Esophagus squamous epithelium (tissue), 5 donors: Measurements from ENCODE around the gene TMEM266. TPM values are rescaled to one million over a fixed set of nuclear protein-coding genes. Genes with fewer than 3 reads are reported as not detected.

ENCODE experiments used
- DNase-seq: peaks from one replicate; lab custom pipeline; 2025; lab: John Stamatoyannopoulos, UW
- H3K27ac ChIP-seq, 4 donors: fragments of 200-600 bp; sonication (generic); one replicate each; pipeline ENCODE4 v1.5.1; 2016 to 2019; ENCODE audit warnings: mild to moderate bottlenecking in 1 of 4
- H3K27me3 ChIP-seq, 4 donors: fragments of 200-600 bp; sonication (generic); 1 replicate in 3 of 4; 2 replicates in 1 of 4; pipeline versions ENCODE4 v1.5.1 to v1.6.0; 2017 to 2021; ENCODE audit warnings: antibody characterized with exemption in 1 of 4
- H3K36me3 ChIP-seq, 3 donors: fragments of 200-600 bp; sonication (generic); one replicate each; pipeline ENCODE4 v1.5.1; 2016 to 2019
- H3K4me1 ChIP-seq, 3 donors: fragments of 200-600 bp; sonication (generic); one replicate each; pipeline ENCODE4 v1.5.1; 2017 to 2019
- H3K4me3 ChIP-seq, 4 donors: fragments of 200-600 bp; sonication (generic); 1 replicate in 3 of 4; 2 replicates in 1 of 4; pipeline ENCODE4 v1.5.1; 2016 to 2019; ENCODE audit warnings: mild to moderate bottlenecking in 2 of 4, moderate library complexity in 1 of 4
- H3K9me3 ChIP-seq, 3 donors: fragments of 200-600 bp; sonication (generic); one replicate each; pipeline ENCODE4 v1.5.1; 2016 to 2019
- CTCF ChIP-seq, 6 experiments: fragments of 450-650 bp in 4 of 6; fragments of 200-600 bp in 2 of 6; sonication (generic) in 2 of 6; IDR thresholded peaks; one replicate each; pipeline ENCODE4 v1.5.1; 2016 to 2019; ENCODE audit warnings: antibody characterized with exemption in 6 of 6, mild to moderate bottlenecking in 4 of 6, moderate library complexity in 4 of 6
- POLR2A ChIP-seq, 4 donors: fragments of 450-650 bp; IDR thresholded peaks; one replicate each; pipeline ENCODE4 v1.6.1; 2017; ENCODE audit warnings: antibody characterized with exemption in 4 of 4, mild to moderate bottlenecking in 4 of 4, moderate library complexity in 3 of 4
- WGBS, 2 donors: methylation state at CpG; one replicate each; pipeline ENCODE4 v1.1.5; 2018; 5-methylcytosine and 5-hydroxymethylcytosine counted together
- intact Hi-C: fragments of 100-400 bp; cut with DNase I; formaldehyde crosslinking; loops from one replicate; pipeline ENCODE4 v1.15.0; 2022
- total RNA-seq, 4 donors: library from RNA; depleted of rRNA; stranded (reverse); fragments of >200 nt; gene quantifications; one replicate each; pipeline ENCODE4 v1.1.0, GENCODE V29; 2016
- donor health status: DM: yes; HTN: yes; CAD: no.

Gene TMEM266
- total RNA-seq, 4 donors from 2014 or later, result 0.19 to 0.79 (median 0.29) TPM; not detected in 1

- DNase-seq, result no peak
These were observed 143.7 kb downstream of the TMEM266 start for GRCh38 chr15:76203346-76204108.

GRCh38 chr15:76204109-76204845 is 144.5 kb downstream of the TMEM266 start:
- intact Hi-C loops, result no loop called here
- DNase-seq, result no peak
- H3K27ac ChIP-seq, result no peak overlapping the region
- H3K36me3 ChIP-seq, result peaks cover 0 to 54% (median 7%) of the 10 kb centered on the region in 3 donors
- peaks cover 0 to 34% (median 8%) of the 10 kb centered on the region in 3 donors for H3K4me1 ChIP-seq
- no peak overlapping the region for H3K4me3 ChIP-seq
- no peaks in the 10 kb centered on the region for H3K27me3 ChIP-seq
- no peak for TF ChIP-seq POLR2A (IDR thresholded peaks at IDR 0.05)
- no peak for TF ChIP-seq CTCF (IDR thresholded peaks at IDR 0.05)
- 78 to 83% methylated on average over 9 to 10 of the region's 18 CpGs for WGBS, 2 donors
- H3K9me3 ChIP-seq, result no peaks in the 10 kb centered on the region

More at GRCh38 chr15:76203346-76204108, 143.7 kb downstream of the TMEM266 start:
- intact Hi-C loops, result no loop called here
- no peaks in the 10 kb centered on the region for H3K9me3 ChIP-seq
- H3K4me1 ChIP-seq, result peaks cover 6 to 37% (median 13%) of the 10 kb centered on the region in 3 donors
- no peaks in the 10 kb centered on the region for H3K27me3 ChIP-seq
- no peak overlapping the region for H3K4me3 ChIP-seq
- peaks cover 0 to 47% (median 0%) of the 10 kb centered on the region in 3 donors for H3K36me3 ChIP-seq
- 90 to 91% methylated on average over 6 to 13 of the region's 23 CpGs for WGBS, 2 donors
- TF ChIP-seq POLR2A (IDR thresholded peaks at IDR 0.05) (no peak), CTCF (IDR thresholded peaks at IDR 0.05) (no peak)
- H3K27ac ChIP-seq, result no peak overlapping the region

GRCh38 chr15:76204916-76205460 is 145.2 kb downstream of the TMEM266 start:
- H3K27me3 ChIP-seq, result no peaks in the 10 kb centered on the region
- no peak overlapping the region for H3K4me3 ChIP-seq
- TF ChIP-seq CTCF (IDR thresholded peaks at IDR 0.05) (no peak), POLR2A (IDR thresholded peaks at IDR 0.05) (no peak)
- H3K4me1 ChIP-seq, result peaks cover 0 to 26% (median 6%) of the 10 kb centered on the region in 3 donors
- intact Hi-C loops, result no loop called here
- no peaks in the 10 kb centered on the region for H3K9me3 ChIP-seq
- H3K36me3 ChIP-seq, result peaks cover 0 to 62% (median 7%) of the 10 kb centered on the region in 3 donors
- H3K27ac ChIP-seq, result no peak overlapping the region
- no peak for DNase-seq
- WGBS, 2 donors, result 94% methylated on average over 10 to 11 of the region's 11 CpGs

GRCh38 chr15:76206325-76206976 is 146.7 kb downstream of the TMEM266 start:
- peaks cover 0 to 76% (median 7%) of the 10 kb centered on the region in 3 donors for H3K36me3 ChIP-seq
- no peak overlapping the region for H3K4me3 ChIP-seq
- no peaks in the 10 kb centered on the region for H3K27me3 ChIP-seq
- no peak overlapping the region for H3K27ac ChIP-seq
- 3 to 35% methylated on average over 4 of the region's 4 CpGs for WGBS, 2 donors
- no peaks in the 10 kb centered on the region for H3K9me3 ChIP-seq
- intact Hi-C loops, result no loop called here
- DNase-seq, result no peak
- TF ChIP-seq CTCF (IDR thresholded peaks at IDR 0.05) (no peak), POLR2A (IDR thresholded peaks at IDR 0.05) (no peak)
- peaks cover 0 to 15% (median 6%) of the 10 kb centered on the region in 3 donors for H3K4me1 ChIP-seq
